Mucosa of stomach (tissue), 1 donor: Measurements from ENCODE around the gene APOBEC4.
A peak's percentile ranks its signal among the peaks of the same experiment; 100 is the strongest.

Source experiments
- H3K27me3 ChIP-seq: one replicate; pipeline ENCODE4 v1.7.0; 2013; ENCODE audit warnings: mild to moderate bottlenecking, low read length; ENCODE audit not compliant: control insufficient read depth, insufficient read depth
- H3K36me3 ChIP-seq: one replicate; pipeline ENCODE4 v1.7.0; 2013; ENCODE audit warnings: low read length; ENCODE audit not compliant: control insufficient read depth, insufficient read depth
- H3K4me1 ChIP-seq: one replicate; pipeline ENCODE4 v1.7.0; 2013; ENCODE audit warnings: mild to moderate bottlenecking, low read length; ENCODE audit not compliant: control insufficient read depth, insufficient read depth
- H3K4me3 ChIP-seq: one replicate; pipeline ENCODE4 v1.7.0; 2013; ENCODE audit warnings: low read length
- H3K9ac ChIP-seq: one replicate; pipeline ENCODE4 v1.7.0; 2013; ENCODE audit warnings: mild to moderate bottlenecking, low read length, moderate library complexity
- H3K9me3 ChIP-seq: one replicate; pipeline ENCODE4 v1.7.0; 2013; ENCODE audit warnings: mild to moderate bottlenecking, low read length, moderate library complexity; ENCODE audit not compliant: control insufficient read depth
- donor health status: Pancreatic carcinoma.

APOBEC4 gene

GRCh38 chr1:183670169-183670568, 17.1 kb upstream of the APOBEC4 start:
- H3K36me3 ChIP-seq: no peaks in the 10 kb centered on the region

GRCh38 chr1:183656355-183656754, 3.2 kb upstream of the APOBEC4 start:
- Histone ChIP-seq H3K9me3 (no peaks in the 10 kb centered on the region), H3K36me3 (no peaks in the 10 kb centered on the region), H3K4me1 (peaks cover 27% of the 10 kb centered on the region), H3K27me3 (no peaks in the 10 kb centered on the region), H3K4me3 (no peak overlapping the region), H3K9ac (no peak overlapping the region)

More at GRCh38 chr1:183670169-183670568, 17.1 kb upstream of the APOBEC4 start:
- peaks cover 5% of the 10 kb centered on the region for H3K9me3 ChIP-seq
- H3K4me3 ChIP-seq: no peak overlapping the region
- no peaks in the 10 kb centered on the region for H3K27me3 ChIP-seq
- H3K9ac ChIP-seq: no peak overlapping the region
- H3K4me1 ChIP-seq: no peaks in the 10 kb centered on the region

GRCh38 chr1:183655562-183656075, 2.5 kb upstream of the APOBEC4 start:
- Histone ChIP-seq H3K27me3 (no peaks in the 10 kb centered on the region), H3K4me1 (peaks cover 29% of the 10 kb centered on the region), H3K9me3 (no peaks in the 10 kb centered on the region), H3K36me3 (no peaks in the 10 kb centered on the region), H3K9ac (no peak overlapping the region), H3K4me3 (no peak overlapping the region)

- no peaks in the 10 kb centered on the region for H3K27me3 ChIP-seq
- no peak overlapping the region for H3K4me3 ChIP-seq
- peaks cover 29% of the 10 kb centered on the region for H3K4me1 ChIP-seq
- no peaks in the 10 kb centered on the region for H3K9me3 ChIP-seq
- no peak overlapping the region for H3K9ac ChIP-seq
- no peaks in the 10 kb centered on the region for H3K36me3 ChIP-seq
Measured at GRCh38 chr1:183654706-183655105, 1.6 kb upstream of the APOBEC4 start.

GRCh38 chr1:183653876-183654451, 848 bp upstream of the APOBEC4 start:
- no peaks in the 10 kb centered on the region for H3K9me3 ChIP-seq
- no peaks in the 10 kb centered on the region for H3K36me3 ChIP-seq
- no peaks in the 10 kb centered on the region for H3K27me3 ChIP-seq
- peaks cover 29% of the 10 kb centered on the region for H3K4me1 ChIP-seq
- H3K4me3 ChIP-seq: no peak overlapping the region
- peak overlapping the region; percentile 40 for H3K9ac ChIP-seq

GRCh38 chr1:183653462-183653794, 312 bp upstream of the APOBEC4 start:
- Histone ChIP-seq H3K9ac (peak overlapping the region; percentile 40), H3K27me3 (no peaks in the 10 kb centered on the region), H3K36me3 (no peaks in the 10 kb centered on the region), H3K4me3 (no peak overlapping the region), H3K4me1 (peaks cover 29% of the 10 kb centered on the region), H3K9me3 (no peaks in the 10 kb centered on the region)

- H3K27me3 ChIP-seq: no peaks in the 10 kb centered on the region
- no peaks in the 10 kb centered on the region for H3K36me3 ChIP-seq
- peaks cover 29% of the 10 kb centered on the region for H3K4me1 ChIP-seq
- peak overlapping the region; percentile 44 for H3K9ac ChIP-seq
- no peaks in the 10 kb centered on the region for H3K9me3 ChIP-seq
- no peak overlapping the region for H3K4me3 ChIP-seq
Measured at GRCh38 chr1:183652107-183652506, 1.0 kb downstream of the APOBEC4 start.

GRCh38 chr1:183651612-183652011, 1.5 kb downstream of the APOBEC4 start:
- H3K4me3 ChIP-seq: no peak overlapping the region
- H3K36me3 ChIP-seq: no peaks in the 10 kb centered on the region
- H3K4me1 ChIP-seq: peaks cover 29% of the 10 kb centered on the region
- H3K9me3 ChIP-seq: no peaks in the 10 kb centered on the region
- H3K9ac ChIP-seq: no peak overlapping the region
- H3K27me3 ChIP-seq: no peaks in the 10 kb centered on the region

- no peak overlapping the region for H3K9ac ChIP-seq
- no peaks in the 10 kb centered on the region for H3K36me3 ChIP-seq
- H3K4me1 ChIP-seq: peaks cover 22% of the 10 kb centered on the region
- H3K4me3 ChIP-seq: no peak overlapping the region
- no peaks in the 10 kb centered on the region for H3K9me3 ChIP-seq
- no peaks in the 10 kb centered on the region for H3K27me3 ChIP-seq
Measured at GRCh38 chr1:183648042-183648441, 5.1 kb downstream of the APOBEC4 start.

- Histone ChIP-seq H3K4me1 (peaks cover 10% of the 10 kb centered on the region), H3K9me3 (no peaks in the 10 kb centered on the region), H3K27me3 (no peaks in the 10 kb centered on the region), H3K4me3 (no peak overlapping the region), H3K9ac (no peak overlapping the region), H3K36me3 (no peaks in the 10 kb centered on the region)
Measured at GRCh38 chr1:183646776-183647175, 6.3 kb downstream of the APOBEC4 start.

GRCh38 chr1:183645531-183645930, 7.6 kb downstream of the APOBEC4 start:
- H3K9ac ChIP-seq: no peak overlapping the region
- no peaks in the 10 kb centered on the region for H3K9me3 ChIP-seq
- peaks cover 3% of the 10 kb centered on the region for H3K4me1 ChIP-seq
- H3K27me3 ChIP-seq: no peaks in the 10 kb centered on the region
- no peaks in the 10 kb centered on the region for H3K36me3 ChIP-seq
- no peak overlapping the region for H3K4me3 ChIP-seq

- Histone ChIP-seq H3K27me3 (no peaks in the 10 kb centered on the region), H3K4me1 (peaks cover 3% of the 10 kb centered on the region), H3K9me3 (no peaks in the 10 kb centered on the region), H3K4me3 (no peak overlapping the region), H3K9ac (no peak overlapping the region), H3K36me3 (no peaks in the 10 kb centered on the region)
Measured at GRCh38 chr1:183642166-183642565, 10.9 kb downstream of the APOBEC4 start.

- H3K27me3 ChIP-seq: no peaks in the 10 kb centered on the region
- H3K4me3 ChIP-seq: no peak overlapping the region
- H3K4me1 ChIP-seq: no peaks in the 10 kb centered on the region
- H3K36me3 ChIP-seq: no peaks in the 10 kb centered on the region
- no peak overlapping the region for H3K9ac ChIP-seq
- H3K9me3 ChIP-seq: no peaks in the 10 kb centered on the region
Measured at GRCh38 chr1:183640193-183640592, 12.9 kb downstream of the APOBEC4 start.
